GM20431 (cell line): ENCODE results near the gene SRC.

Experiments
- in situ Hi-C: fragments of 300-500 bp; cut with MseI, MboI; formaldehyde crosslinking; loops from one replicate; pipeline ENCODE4 v1.15.0; 2020; ENCODE audit warnings: low sequenced_read_pairs; ENCODE audit not compliant: unreplicated experiment

Gene SRC

DNA sequence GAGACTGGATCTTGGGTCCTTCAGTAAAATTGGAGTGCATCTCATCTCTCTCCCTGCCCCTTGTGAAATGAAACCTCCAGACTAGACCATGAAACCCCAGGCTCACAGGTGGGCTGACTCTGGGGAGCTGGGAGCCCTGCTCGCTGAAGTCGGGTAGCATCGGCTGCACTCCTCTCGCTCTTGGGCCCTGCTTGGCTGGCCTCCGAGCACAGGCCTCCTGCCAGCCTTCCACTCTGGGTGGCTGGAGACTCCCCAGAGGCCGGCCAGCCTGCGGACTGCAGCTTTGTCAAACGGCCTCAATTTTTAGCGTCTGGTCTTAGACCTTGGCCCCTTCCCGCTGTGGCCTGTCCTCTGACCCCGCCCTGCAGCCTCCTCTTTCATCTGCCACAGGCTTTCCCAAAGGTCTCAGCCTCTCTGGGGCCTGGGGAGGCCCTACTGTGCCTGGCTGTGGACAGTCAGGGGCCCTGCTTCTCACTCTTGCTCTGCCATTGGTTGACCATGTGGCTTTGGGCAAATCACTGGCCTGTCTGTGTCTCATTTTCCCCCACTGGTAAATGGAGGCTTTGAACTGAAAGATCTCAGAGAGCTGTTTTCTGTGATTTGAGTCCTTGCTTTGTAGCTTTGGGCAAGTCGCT is 45.1 kb downstream of the SRC start:
- in situ Hi-C loops = loop anchor here (10.0 kb wide), 1 partner anchor 134 kb away; the partner anchor contains the start of genes BLCAP and NNAT

DNA sequence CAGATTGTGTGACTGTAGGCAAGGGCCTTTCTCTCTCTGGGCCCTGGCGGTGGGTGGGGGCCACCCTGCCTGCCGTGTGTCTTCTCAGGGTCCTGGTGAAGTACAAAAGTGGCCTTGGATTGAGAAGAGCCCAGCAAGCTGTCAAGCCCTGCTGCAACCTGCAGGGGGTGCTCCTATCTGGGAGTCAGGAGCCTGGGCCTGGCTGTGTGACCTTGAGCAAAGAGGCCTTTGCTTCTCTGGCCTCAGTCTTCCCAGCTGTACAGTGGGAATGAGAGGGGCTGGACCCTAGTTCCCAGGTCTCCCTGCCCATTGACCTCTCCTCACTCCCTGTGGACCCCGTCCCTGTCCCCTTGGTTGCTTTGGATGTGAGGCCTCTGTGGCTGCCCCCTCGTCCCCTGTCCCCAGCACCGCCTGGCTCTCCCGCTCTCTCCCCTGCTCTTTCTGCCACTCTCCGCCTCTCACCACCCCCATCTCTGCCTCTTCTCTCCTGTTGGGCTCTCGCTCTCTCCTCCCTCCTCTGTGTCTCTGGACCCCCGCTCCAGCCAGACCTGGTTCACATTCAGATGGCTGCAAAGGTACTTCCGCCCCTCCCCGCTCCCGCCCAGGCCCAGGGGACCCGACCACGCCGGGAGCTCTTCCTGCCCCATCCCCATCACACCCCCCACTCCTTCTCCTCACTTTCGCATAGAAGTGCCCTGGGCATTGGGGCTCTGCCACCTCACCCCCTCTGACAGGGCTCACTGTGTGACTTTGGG is 46.7 kb downstream of the SRC start:
- in situ Hi-C loops = loop anchor here (10.0 kb wide), 1 partner anchor 132 kb away; the partner anchor contains the start of genes BLCAP and NNAT

DNA sequence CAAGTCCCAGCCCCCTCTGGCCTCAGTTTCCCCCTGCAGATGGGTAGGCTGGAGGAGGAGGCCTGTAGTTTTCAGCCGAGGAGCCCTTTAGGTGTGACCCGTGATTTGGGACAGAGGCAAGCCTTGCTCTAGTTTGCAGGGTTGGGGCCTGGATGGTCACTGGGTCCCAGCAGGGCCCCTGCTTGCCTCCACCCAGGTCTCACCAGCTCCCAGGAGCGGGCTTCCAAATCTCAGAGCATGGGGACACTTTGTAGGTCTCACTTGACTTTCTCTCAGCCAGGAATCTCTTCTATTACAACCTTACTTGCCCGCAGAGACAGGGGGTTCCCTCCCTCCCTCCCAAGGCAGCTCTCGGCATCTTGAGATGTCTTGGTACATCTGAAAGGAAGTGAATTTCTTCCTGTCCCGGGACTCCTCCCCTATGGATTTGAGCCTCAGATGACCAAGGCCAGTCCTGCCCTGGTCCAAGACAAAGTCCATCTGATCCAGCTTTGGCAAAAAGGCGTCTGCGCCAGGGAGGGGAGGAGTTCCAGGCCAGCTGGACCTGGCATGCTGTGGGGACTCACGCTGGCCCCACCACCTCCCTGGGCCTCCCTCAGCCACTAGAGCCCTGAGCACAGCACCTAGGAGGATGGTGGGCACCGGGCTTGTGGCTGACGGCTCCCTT is 47.4 kb downstream of the SRC start:
- in situ Hi-C loops = loop anchor here (10.0 kb wide), 1 partner anchor 131 kb away; the partner anchor contains the start of genes BLCAP and NNAT

GRCh38 chr20:37393863-37394542 is 48.1 kb downstream of the SRC start:
- in situ Hi-C loops = loop anchor here (10.0 kb wide), 1 partner anchor 131 kb away; the partner anchor contains the start of genes BLCAP and NNAT

GRCh38 chr20:37394543-37395409 is 48.8 kb downstream of the SRC start:
- in situ Hi-C loops = loop anchor here (10.0 kb wide), 1 partner anchor 130 kb away; the partner anchor contains the start of genes BLCAP and NNAT

DNA sequence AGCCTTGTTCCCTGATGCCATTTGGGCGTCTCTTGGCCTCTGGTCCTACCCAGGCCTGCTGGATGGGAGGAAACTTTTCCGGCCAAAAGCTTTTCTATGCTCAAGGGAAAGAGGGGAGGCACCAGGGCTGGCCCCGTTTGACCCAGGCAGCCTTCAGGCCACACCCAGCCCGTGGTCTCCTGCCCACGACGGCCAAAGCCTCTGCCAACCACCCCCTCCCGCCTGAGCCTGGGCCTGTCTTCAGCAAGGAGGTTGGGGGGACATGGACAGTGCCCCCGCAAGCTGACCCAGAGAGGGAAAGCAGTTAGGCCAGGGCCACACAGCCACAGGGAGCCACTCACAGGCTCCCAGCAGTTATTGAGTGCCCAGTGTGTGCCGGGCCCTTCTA is 49.5 kb downstream of the SRC start:
- in situ Hi-C loops = loop anchor here (10.0 kb wide), 1 partner anchor 129 kb away; the partner anchor contains the start of genes BLCAP and NNAT

- in situ Hi-C loops = loop anchor here (10.0 kb wide), 1 partner anchor 129 kb away; the partner anchor contains the start of genes BLCAP and NNAT
Observed at GRCh38 chr20:37395921-37396415, 50.0 kb downstream of the SRC start.

DNA sequence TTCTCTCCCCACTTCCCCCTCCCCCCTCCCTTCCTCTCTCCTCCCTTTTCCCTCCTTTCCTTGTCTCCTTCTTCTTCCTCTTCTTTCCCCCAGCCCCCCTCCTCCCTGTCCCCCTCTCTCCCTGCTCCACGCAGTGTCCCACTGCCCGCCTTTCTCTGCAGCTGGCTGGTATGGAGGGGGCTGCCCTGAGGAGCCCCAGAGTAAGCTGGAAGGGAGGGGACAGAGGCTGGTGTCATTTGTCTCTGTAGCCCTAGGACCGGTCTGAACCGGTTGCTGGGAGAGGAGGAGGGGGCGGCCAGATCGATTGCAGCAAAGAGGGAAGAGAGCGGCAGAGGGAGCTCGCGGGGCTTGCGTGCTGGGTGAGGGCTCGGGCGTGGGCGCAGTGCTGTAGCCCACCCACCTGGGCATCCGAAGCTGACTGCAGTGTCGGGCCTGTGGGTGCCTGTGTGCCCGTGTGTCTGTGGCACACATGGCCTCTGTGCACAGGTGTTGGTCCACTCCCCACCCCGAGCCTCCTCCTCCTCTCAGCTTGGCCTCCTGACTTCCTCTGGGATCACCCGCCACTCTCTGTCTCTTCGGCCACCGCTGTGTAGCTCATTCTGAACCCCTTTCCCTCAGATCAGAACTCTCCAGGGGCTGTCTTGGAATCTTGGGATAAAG is 50.6 kb downstream of the SRC start:
- in situ Hi-C loops = loop anchor here (10.0 kb wide), 1 partner anchor 128 kb away; the partner anchor contains the start of genes BLCAP and NNAT

- in situ Hi-C loops = loop anchor here (10.0 kb wide), 1 partner anchor 127 kb away; the partner anchor contains the start of genes BLCAP and NNAT
Observed at GRCh38 chr20:37397076-37397953, 51.4 kb downstream of the SRC start.

DNA sequence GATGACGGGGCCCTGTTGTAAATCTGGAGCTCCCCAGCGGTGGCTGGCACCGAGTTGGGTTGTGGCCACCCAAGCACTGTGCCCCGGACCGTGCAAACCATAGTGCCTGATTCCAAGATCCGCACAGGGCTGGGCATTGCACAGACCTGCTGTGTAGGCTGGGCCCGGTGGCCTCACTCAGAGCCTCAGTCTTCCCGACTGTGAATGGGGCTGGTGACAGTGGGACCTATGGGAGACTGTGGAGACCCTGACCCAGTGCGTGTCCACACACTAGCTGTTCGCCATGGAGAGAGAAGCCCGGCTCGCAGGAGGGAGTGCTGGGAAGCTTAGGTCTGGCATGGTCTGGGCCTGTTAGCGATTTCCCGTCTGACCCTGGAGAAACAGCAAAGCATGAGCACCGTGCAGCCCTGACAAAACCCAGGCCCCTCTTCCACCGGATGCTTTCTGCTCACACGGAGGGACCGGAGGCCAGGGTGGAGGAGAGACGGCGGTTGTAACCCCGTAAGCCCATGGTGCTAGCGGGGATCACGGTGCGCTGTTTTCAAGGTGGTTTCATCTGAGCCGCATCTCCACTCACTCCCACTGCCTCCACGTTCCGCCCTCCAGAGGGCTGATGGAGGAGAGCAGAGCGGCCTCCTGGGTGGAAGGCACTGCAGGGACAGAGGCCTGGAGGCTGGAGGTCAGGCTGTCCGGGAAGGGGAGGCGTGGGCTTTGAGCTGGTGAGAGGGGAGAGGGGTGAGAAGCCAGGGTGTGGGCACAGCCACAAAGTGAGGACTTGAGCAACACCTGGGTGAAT is 52.2 kb downstream of the SRC start:
- in situ Hi-C loops = loop anchor here (10.0 kb wide), 1 partner anchor 127 kb away; the partner anchor contains the start of genes BLCAP and NNAT

DNA sequence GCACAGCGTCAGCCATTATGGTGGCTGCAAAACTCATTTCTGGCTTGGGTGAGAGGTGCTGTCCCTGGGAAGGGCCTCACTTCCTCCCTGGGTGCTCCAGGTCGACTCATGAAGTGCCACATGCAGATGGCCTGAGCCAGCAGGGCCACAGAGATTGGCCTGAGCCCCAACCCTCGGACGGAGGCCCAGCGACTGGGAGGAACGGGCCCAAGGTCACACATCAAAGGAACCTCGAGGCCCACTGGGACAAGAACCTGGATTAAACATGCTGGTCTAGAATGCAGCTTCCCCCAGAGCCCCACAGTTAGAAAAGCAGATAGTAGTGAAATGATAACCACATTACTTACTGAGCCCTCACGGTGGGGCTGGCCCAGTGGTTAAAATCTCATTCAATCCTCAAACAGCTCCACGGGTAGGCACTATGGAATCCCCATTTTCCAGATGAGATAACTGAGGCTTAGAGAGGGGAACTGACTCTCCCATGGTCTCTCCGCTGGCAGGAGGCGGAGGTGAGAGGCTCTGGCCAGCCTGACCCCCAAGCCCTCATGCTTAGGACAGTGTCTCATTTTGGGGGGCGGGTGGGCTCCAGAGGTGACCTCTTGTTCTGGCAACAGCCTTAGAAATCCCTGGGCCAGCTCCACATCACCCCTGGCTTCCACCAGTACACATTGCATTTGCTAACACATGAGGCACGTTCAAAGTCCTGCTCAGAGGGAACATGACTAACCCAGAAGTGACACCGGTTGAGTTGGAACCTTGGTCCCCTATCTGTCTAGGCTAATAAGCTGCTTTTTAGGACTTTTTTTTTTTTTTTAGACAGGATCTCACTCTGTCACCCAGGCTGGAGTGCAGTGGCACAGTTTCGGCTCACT is 53.0 kb downstream of the SRC start:
- in situ Hi-C loops = loop anchor here (10.0 kb wide), 1 partner anchor 126 kb away; the partner anchor contains the start of genes BLCAP and NNAT

DNA sequence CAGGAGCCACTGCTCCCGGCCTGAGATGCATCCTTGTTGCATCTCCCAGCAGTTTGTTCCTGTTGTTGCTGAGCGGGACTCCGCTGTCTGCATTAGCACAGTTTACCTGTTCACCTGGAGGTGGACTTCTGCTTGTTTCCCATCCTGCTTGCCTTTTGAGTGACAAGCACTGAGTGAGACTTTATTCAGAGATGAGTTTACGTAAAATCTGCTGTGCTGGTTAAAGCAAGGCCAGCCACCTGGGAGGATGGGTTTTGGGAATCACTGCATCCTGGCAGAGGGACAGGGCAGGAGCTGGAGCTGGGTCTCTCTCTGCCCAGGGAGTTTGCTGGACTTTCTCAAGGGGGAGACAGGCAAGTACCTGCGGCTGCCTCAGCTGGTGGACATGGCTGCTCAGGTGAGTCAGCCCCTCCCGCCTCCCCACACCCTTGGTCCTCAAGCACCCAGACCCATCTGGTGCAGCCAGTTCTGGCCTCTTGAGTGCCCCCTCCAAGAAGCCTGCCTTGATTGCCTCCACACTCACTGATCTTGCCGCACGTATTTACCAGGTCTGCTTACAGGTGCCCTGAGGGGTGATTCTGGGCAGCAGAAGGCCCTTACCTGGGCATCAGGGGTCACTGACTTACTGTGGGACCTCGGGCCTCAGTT is 55.5 kb downstream of the SRC start:
- in situ Hi-C loops = no loop called here

DNA sequence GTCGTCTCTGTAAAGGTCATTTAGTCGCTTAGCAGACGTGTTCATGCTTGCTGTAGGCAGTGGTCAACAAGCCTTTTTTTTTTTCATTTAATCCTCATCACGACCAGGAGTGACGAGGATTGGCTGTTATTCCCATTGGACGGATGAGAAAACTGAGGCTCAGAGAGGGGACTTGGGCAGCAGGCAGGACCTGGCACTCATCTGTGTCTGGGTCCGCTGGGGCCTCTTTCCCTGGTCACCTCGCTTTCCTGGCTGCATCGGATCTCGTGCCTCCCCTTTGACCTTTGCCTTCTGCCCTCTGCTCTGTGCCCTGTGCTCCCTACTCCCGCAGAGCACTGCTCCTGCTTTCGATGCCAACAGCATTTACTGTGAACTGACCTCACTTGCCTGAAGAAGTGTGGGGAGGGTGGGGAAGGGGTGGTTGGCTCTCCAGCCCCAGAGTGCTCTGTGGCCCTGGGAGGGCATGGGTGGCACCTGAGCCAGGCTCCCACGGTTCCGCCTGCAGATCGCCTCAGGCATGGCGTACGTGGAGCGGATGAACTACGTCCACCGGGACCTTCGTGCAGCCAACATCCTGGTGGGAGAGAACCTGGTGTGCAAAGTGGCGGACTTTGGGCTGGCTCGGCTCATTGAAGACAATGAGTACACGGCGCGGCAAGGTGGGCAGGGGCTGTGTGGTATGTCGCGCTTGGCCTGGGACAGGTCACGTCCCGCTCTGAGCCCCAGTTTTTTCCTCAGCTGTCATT is 56.2 kb downstream of the SRC start:
- in situ Hi-C loops = no loop called here
